Measurements from ENCODE around the gene HOXA3.

DNA sequence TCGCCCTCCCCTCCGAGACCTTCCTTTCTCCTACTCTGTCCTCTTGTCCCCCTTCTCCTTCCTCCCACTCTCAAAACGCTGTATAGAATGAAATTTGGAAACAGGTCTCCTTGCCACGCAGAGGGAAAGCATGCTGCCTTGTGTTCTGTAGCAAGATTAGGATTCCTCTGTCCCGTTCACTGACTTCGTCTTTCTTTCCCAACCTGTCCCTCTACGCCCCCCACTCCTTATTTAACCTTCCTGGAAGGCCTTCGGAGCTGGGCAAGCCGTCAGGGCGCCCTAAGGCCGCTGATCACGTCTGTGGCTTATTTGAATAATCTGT, 11.6 kb upstream of the HOXA3 start:
- TF ChIP-seq, protein P1, sequence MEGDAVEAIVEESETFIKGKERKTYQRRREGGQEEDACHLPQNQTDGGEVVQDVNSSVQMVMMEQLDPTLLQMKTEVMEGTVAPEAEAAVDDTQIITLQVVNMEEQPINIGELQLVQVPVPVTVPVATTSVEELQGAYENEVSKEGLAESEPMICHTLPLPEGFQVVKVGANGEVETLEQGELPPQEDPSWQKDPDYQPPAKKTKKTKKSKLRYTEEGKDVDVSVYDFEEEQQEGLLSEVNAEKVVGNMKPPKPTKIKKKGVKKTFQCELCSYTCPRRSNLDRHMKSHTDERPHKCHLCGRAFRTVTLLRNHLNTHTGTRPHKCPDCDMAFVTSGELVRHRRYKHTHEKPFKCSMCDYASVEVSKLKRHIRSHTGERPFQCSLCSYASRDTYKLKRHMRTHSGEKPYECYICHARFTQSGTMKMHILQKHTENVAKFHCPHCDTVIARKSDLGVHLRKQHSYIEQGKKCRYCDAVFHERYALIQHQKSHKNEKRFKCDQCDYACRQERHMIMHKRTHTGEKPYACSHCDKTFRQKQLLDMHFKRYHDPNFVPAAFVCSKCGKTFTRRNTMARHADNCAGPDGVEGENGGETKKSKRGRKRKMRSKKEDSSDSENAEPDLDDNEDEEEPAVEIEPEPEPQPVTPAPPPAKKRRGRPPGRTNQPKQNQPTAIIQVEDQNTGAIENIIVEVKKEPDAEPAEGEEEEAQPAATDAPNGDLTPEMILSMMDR (IDR thresholded peaks at IDR 0.05), result no peak; the same call in 1 of the 2 replicates
- TF ChIP-seq POLR2AphosphoS5 (IDR thresholded peaks at IDR 0.05; ENCODE audit: low read depth, low read length) (no peak), RAD21 (IDR thresholded peaks at IDR 0.05; ENCODE audit: low read length) (no peak), YY1 (IDR thresholded peaks at IDR 0.05; ENCODE audit: low read depth) (no peak), MXI1 (IDR thresholded peaks at IDR 0.05; ENCODE audit: low read depth, low read length) (no peak), JUND (IDR thresholded peaks at IDR 0.05) (no peak), EZH2phosphoT487 (IDR thresholded peaks at IDR 0.05; ENCODE audit: borderline replicate concordance, low read depth) (no peak), CHD2 (IDR thresholded peaks at IDR 0.05; ENCODE audit: low read length, partially characterized antibody) (no peak), FOSL2 (IDR thresholded peaks at IDR 0.05; ENCODE audit: borderline replicate concordance, low read depth) (no peak), ELF1 (IDR thresholded peaks at IDR 0.05) (no peak), FOXJ3 (CRISPR knock-in tag; IDR thresholded peaks at IDR 0.05) (no peak)
- TF ChIP-seq, protein P2, sequence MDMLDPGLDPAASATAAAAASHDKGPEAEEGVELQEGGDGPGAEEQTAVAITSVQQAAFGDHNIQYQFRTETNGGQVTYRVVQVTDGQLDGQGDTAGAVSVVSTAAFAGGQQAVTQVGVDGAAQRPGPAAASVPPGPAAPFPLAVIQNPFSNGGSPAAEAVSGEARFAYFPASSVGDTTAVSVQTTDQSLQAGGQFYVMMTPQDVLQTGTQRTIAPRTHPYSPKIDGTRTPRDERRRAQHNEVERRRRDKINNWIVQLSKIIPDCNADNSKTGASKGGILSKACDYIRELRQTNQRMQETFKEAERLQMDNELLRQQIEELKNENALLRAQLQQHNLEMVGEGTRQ (IDR thresholded peaks at IDR 0.05; ENCODE audit: borderline replicate concordance, low read depth, low read length), result no peak
- TF ChIP-seq, protein P3, sequence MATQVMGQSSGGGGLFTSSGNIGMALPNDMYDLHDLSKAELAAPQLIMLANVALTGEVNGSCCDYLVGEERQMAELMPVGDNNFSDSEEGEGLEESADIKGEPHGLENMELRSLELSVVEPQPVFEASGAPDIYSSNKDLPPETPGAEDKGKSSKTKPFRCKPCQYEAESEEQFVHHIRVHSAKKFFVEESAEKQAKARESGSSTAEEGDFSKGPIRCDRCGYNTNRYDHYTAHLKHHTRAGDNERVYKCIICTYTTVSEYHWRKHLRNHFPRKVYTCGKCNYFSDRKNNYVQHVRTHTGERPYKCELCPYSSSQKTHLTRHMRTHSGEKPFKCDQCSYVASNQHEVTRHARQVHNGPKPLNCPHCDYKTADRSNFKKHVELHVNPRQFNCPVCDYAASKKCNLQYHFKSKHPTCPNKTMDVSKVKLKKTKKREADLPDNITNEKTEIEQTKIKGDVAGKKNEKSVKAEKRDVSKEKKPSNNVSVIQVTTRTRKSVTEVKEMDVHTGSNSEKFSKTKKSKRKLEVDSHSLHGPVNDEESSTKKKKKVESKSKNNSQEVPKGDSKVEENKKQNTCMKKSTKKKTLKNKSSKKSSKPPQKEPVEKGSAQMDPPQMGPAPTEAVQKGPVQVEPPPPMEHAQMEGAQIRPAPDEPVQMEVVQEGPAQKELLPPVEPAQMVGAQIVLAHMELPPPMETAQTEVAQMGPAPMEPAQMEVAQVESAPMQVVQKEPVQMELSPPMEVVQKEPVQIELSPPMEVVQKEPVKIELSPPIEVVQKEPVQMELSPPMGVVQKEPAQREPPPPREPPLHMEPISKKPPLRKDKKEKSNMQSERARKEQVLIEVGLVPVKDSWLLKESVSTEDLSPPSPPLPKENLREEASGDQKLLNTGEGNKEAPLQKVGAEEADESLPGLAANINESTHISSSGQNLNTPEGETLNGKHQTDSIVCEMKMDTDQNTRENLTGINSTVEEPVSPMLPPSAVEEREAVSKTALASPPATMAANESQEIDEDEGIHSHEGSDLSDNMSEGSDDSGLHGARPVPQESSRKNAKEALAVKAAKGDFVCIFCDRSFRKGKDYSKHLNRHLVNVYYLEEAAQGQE (IDR thresholded peaks at IDR 0.05; ENCODE audit: low read depth, low read length), result no peak
- TF ChIP-seq, protein P4, sequence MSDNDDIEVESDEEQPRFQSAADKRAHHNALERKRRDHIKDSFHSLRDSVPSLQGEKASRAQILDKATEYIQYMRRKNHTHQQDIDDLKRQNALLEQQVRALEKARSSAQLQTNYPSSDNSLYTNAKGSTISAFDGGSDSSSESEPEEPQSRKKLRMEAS (IDR thresholded peaks at IDR 0.05; ENCODE audit: low read depth), result no peak
